H7 (cell line): Measurements from ENCODE around the gene CNTNAP1. TPM values are rescaled to one million over a fixed set of nuclear protein-coding genes. Genes with fewer than 3 reads are reported as not detected.

Experiments
- DNase-seq: peaks from one replicate; pipeline ENCODE4 v3.0.0; 2012
- H3K27me3 ChIP-seq: 2 replicates; pipeline ENCODE4 v1.6.0; 2011; ENCODE audit warnings: mild to moderate bottlenecking, low read length; ENCODE audit not compliant: control insufficient read depth, insufficient read depth
- H3K36me3 ChIP-seq: replicated peaks from 2 replicates; pipeline ENCODE4 v1.5.1; 2011; ENCODE audit warnings: low read length; ENCODE audit not compliant: control insufficient read depth, insufficient read depth
- H3K4me3 ChIP-seq: 2 replicates; pipeline ENCODE4 v1.5.1; 2011; ENCODE audit warnings: low read depth, mild to moderate bottlenecking, control low read depth, low read length, moderate library complexity; ENCODE audit not compliant: insufficient read depth
- total RNA-seq: library from RNA; depleted of rRNA; stranded (reverse); fragments of >200 nt; shearing (Covaris generic); gene quantifications from 2 replicates; pipeline ENCODE4 v1.2.3, GENCODE V29; 2014

CNTNAP1 gene
- total RNA-seq, 1 experiment from 2014 or later = 6.1 TPM

GRCh38 chr17:42687707-42688320, 5.5 kb downstream of the CNTNAP1 start:
- no peak overlapping the region for H3K4me3 ChIP-seq
- peak; percentile 53 for DNase-seq
- no peaks in the 10 kb centered on the region; the same call in 1 of the 2 replicates for H3K36me3 ChIP-seq
- H3K27me3 ChIP-seq = peaks cover 13% of the 10 kb centered on the region

- no peak overlapping the region for H3K4me3 ChIP-seq
- DNase-seq = no peak
- peaks cover 2% of the 10 kb centered on the region; the same call in 1 of the 2 replicates for H3K36me3 ChIP-seq
- no peaks in the 10 kb centered on the region for H3K27me3 ChIP-seq
These were observed 8.3 kb downstream of the CNTNAP1 start for GRCh38 chr17:42690596-42690995.

GRCh38 chr17:42691021-42691545, 8.8 kb downstream of the CNTNAP1 start:
- DNase-seq = peak; percentile 38

GRCh38 chr17:42692489-42692888, 10.2 kb downstream of the CNTNAP1 start:
- DNase-seq = peak; percentile 27
- H3K4me3 ChIP-seq = no peak overlapping the region
- peaks cover 2% of the 10 kb centered on the region; the same call in 1 of the 2 replicates for H3K36me3 ChIP-seq
- no peaks in the 10 kb centered on the region for H3K27me3 ChIP-seq

More at GRCh38 chr17:42691021-42691545, 8.8 kb downstream of the CNTNAP1 start:
- H3K27me3 ChIP-seq = no peaks in the 10 kb centered on the region
- no peak overlapping the region for H3K4me3 ChIP-seq
- H3K36me3 ChIP-seq = peaks cover 2% of the 10 kb centered on the region; the same call in 1 of the 2 replicates

- Histone ChIP-seq H3K4me3 (no peak overlapping the region), H3K36me3 (peaks cover 2% of the 10 kb centered on the region), H3K27me3 (no peaks in the 10 kb centered on the region)
- DNase-seq = no peak
These were observed 12.2 kb downstream of the CNTNAP1 start for GRCh38 chr17:42694524-42694923.

GRCh38 chr17:42695500-42695899, 13.2 kb downstream of the CNTNAP1 start:
- Histone ChIP-seq H3K27me3 (no peaks in the 10 kb centered on the region), H3K36me3 (peaks cover 2% of the 10 kb centered on the region), H3K4me3 (no peak overlapping the region)
- peak; percentile 32 for DNase-seq

GRCh38 chr17:42697108-42697811, 14.9 kb downstream of the CNTNAP1 start:
- no peak for DNase-seq
- no peaks in the 10 kb centered on the region for H3K27me3 ChIP-seq
- peaks cover 2% of the 10 kb centered on the region for H3K36me3 ChIP-seq
- no peak overlapping the region for H3K4me3 ChIP-seq

GRCh38 chr17:42698736-42699414, 16.5 kb downstream of the CNTNAP1 start:
- Histone ChIP-seq H3K36me3 (peaks cover 6% of the 10 kb centered on the region), H3K27me3 (no peaks in the 10 kb centered on the region), H3K4me3 (no peak overlapping the region)
- peak; percentile 55 for DNase-seq

GRCh38 chr17:42699415-42699740, 17.0 kb downstream of the CNTNAP1 start:
- Histone ChIP-seq H3K36me3 (peaks cover 6% of the 10 kb centered on the region), H3K27me3 (no peaks in the 10 kb centered on the region), H3K4me3 (no peak overlapping the region)
- DNase-seq = no peak

- no peaks in the 10 kb centered on the region for H3K27me3 ChIP-seq
- H3K4me3 ChIP-seq = no peak overlapping the region
- peaks cover 9% of the 10 kb centered on the region for H3K36me3 ChIP-seq
- peak; percentile 26 for DNase-seq
These were observed 18.4 kb downstream of the CNTNAP1 start for GRCh38 chr17:42700586-42701289.

GRCh38 chr17:42702446-42702845, 20.1 kb downstream of the CNTNAP1 start:
- Histone ChIP-seq H3K36me3 (peaks cover 22% of the 10 kb centered on the region), H3K27me3 (no peaks in the 10 kb centered on the region), H3K4me3 (no peak overlapping the region)
- DNase-seq = no peak

- no peaks in the 10 kb centered on the region for H3K27me3 ChIP-seq
- no peak overlapping the region for H3K4me3 ChIP-seq
- peaks cover 31% of the 10 kb centered on the region for H3K36me3 ChIP-seq
- no peak for DNase-seq
These were observed 22.1 kb downstream of the CNTNAP1 start for GRCh38 chr17:42704490-42704836.

- Histone ChIP-seq H3K36me3 (peaks cover 31% of the 10 kb centered on the region), H3K27me3 (no peaks in the 10 kb centered on the region), H3K4me3 (no peak overlapping the region)
- DNase-seq = no peak
These were observed 22.6 kb downstream of the CNTNAP1 start for GRCh38 chr17:42704837-42705494.

- Histone ChIP-seq H3K27me3 (no peaks in the 10 kb centered on the region), H3K4me3 (no peak overlapping the region), H3K36me3 (peaks cover 33% of the 10 kb centered on the region)
- DNase-seq = no peak
These were observed 24.4 kb downstream of the CNTNAP1 start for GRCh38 chr17:42706732-42707131.
